Thyroid gland (tissue), 4 donors: ENCODE measurements around the gene GMEB2.

Source experiments
- POLR2A ChIP-seq, 2 donors: fragments of 450-650 bp; IDR thresholded peaks; one replicate each; pipeline ENCODE4 v1.6.1; 2017; ENCODE audit warnings: antibody characterized with exemption in 2 of 2, mild to moderate bottlenecking in 2 of 2, moderate library complexity in 1 of 2
- TF ChIP-seq, protein P1 (sequence below), 6 experiments: fragments of 200-600 bp in 3 of 6; fragments of 450-650 bp in 3 of 6; sonication (generic) in 3 of 6; IDR thresholded peaks; one replicate each; pipeline ENCODE4 v1.5.1; 2016 to 2019; ENCODE audit warnings: antibody characterized with exemption in 6 of 6, mild to moderate bottlenecking in 2 of 6, inconsistent platforms in 1 of 6, moderate library complexity in 1 of 6

DNA sequence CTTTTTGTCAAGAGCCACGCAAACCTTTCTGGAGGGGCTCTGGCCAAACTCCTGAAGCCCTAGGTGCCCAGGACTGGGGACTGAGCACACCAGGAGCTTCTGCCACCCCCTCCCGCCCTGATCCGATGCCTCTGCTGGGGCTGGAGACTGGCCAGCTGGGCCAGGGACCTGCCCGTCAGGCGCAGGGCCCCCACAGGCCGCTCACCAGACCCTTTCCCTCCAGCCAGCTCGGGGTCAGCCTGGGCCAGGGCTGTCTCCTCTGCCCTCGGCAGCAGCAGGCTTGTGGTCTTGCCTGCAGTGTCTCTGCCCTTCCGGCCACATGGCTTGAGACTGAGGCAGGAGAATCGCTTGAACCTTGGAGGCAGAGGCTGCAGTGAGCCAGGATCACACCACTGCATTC is 45.8 kb upstream of the GMEB2 start:
- TF ChIP-seq, protein P1, sequence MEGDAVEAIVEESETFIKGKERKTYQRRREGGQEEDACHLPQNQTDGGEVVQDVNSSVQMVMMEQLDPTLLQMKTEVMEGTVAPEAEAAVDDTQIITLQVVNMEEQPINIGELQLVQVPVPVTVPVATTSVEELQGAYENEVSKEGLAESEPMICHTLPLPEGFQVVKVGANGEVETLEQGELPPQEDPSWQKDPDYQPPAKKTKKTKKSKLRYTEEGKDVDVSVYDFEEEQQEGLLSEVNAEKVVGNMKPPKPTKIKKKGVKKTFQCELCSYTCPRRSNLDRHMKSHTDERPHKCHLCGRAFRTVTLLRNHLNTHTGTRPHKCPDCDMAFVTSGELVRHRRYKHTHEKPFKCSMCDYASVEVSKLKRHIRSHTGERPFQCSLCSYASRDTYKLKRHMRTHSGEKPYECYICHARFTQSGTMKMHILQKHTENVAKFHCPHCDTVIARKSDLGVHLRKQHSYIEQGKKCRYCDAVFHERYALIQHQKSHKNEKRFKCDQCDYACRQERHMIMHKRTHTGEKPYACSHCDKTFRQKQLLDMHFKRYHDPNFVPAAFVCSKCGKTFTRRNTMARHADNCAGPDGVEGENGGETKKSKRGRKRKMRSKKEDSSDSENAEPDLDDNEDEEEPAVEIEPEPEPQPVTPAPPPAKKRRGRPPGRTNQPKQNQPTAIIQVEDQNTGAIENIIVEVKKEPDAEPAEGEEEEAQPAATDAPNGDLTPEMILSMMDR (IDR thresholded peaks at IDR 0.05) = no peak
- TF ChIP-seq POLR2A (IDR thresholded peaks at IDR 0.05) = no peak
